ENCODE data around the gene OSBPL10.

- TF ChIP-seq CTCF (conservative IDR thresholded peaks at IDR 0.05; ENCODE audit: low read length) = no peak
- TF ChIP-seq EZH2phosphoT487 (IDR thresholded peaks at IDR 0.05; ENCODE audit: borderline replicate concordance) = no peak
These were observed 272.1 kb downstream of the OSBPL10 start for GRCh38 chr3:31709005-31709404.

All from Loucy (cell line).